ENCODE data around the gene TNFRSF1B.

GRCh38 chr1:12148160-12148957 lies 18.4 kb upstream of the TNFRSF1B start:
- TF ChIP-seq POLR2A (IDR thresholded peaks at IDR 0.05) (no peak), POLR2AphosphoS5 (IDR thresholded peaks at IDR 0.05) (no peak), EP300 (IDR thresholded peaks at IDR 0.05) (no peak)
- TF ChIP-seq, protein P1, sequence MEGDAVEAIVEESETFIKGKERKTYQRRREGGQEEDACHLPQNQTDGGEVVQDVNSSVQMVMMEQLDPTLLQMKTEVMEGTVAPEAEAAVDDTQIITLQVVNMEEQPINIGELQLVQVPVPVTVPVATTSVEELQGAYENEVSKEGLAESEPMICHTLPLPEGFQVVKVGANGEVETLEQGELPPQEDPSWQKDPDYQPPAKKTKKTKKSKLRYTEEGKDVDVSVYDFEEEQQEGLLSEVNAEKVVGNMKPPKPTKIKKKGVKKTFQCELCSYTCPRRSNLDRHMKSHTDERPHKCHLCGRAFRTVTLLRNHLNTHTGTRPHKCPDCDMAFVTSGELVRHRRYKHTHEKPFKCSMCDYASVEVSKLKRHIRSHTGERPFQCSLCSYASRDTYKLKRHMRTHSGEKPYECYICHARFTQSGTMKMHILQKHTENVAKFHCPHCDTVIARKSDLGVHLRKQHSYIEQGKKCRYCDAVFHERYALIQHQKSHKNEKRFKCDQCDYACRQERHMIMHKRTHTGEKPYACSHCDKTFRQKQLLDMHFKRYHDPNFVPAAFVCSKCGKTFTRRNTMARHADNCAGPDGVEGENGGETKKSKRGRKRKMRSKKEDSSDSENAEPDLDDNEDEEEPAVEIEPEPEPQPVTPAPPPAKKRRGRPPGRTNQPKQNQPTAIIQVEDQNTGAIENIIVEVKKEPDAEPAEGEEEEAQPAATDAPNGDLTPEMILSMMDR (IDR thresholded peaks at IDR 0.05): no peak

Data from gastroesophageal sphincter (tissue), 3 donors.